GM12875 (cell line): Measurements from ENCODE around the gene PGBD1.

Experiments used
- H3K4me3 ChIP-seq: one replicate; pipeline ENCODE4 v1.5.1; 2011; ENCODE audit warnings: low read depth, low read length, control low read depth
- CTCF ChIP-seq: IDR thresholded peaks from 2 replicates; pipeline ENCODE4 v1.5.1; 2011; ENCODE audit warnings: low read depth, mild to moderate bottlenecking, control low read depth, inconsistent platforms, low read length, moderate library complexity, borderline replicate concordance; ENCODE audit not compliant: insufficient read depth

The PGBD1 gene

GRCh38 chr6:28267695-28268059 lies 13.7 kb upstream of the PGBD1 start:
- peak overlapping the region; percentile 44 for H3K4me3 ChIP-seq
- TF ChIP-seq CTCF: no peak

GRCh38 chr6:28269492-28269891 lies 11.9 kb upstream of the PGBD1 start:
- H3K4me3 ChIP-seq: no peak overlapping the region
- no peak for TF ChIP-seq CTCF

GRCh38 chr6:28274888-28275287 lies 6.5 kb upstream of the PGBD1 start:
- H3K4me3 ChIP-seq: no peak overlapping the region
- no peak for TF ChIP-seq CTCF

- no peak for TF ChIP-seq CTCF
Measured at GRCh38 chr6:28277746-28278145, 3.6 kb upstream of the PGBD1 start.

GRCh38 chr6:28280595-28281287 lies 631 bp upstream of the PGBD1 start:
- no peak for TF ChIP-seq CTCF

More at GRCh38 chr6:28277746-28278145, 3.6 kb upstream of the PGBD1 start:
- no peak overlapping the region for H3K4me3 ChIP-seq

GRCh38 chr6:28282926-28283325 lies 1.6 kb downstream of the PGBD1 start:
- no peak overlapping the region for H3K4me3 ChIP-seq
- TF ChIP-seq CTCF: no peak

More at GRCh38 chr6:28280595-28281287, 631 bp upstream of the PGBD1 start:
- H3K4me3 ChIP-seq: no peak overlapping the region

- no peak overlapping the region for H3K4me3 ChIP-seq
Measured at GRCh38 chr6:28291573-28291972, 10.2 kb downstream of the PGBD1 start.

More at GRCh38 chr6:28291573-28291972, 10.2 kb downstream of the PGBD1 start:
- no peak for TF ChIP-seq CTCF
